ENCODE data around the gene RABGAP1L. TPM values are rescaled to one million over a fixed set of nuclear protein-coding genes. Genes with fewer than 3 reads are reported as not detected.

The RABGAP1L gene
- total RNA-seq, 4 donors from 2014 or later = 48.2 to 102 (median 59.1) TPM

GRCh38 chr1:174913225-174913903 is 754.0 kb downstream of the RABGAP1L start:
- no peak overlapping the region for H3K27ac ChIP-seq
- H3K4me1 ChIP-seq = no peaks in the 10 kb centered on the region
- TF ChIP-seq EP300 (IDR thresholded peaks at IDR 0.05) (no peak), POLR2A (IDR thresholded peaks at IDR 0.05) (no peak), CTCF (IDR thresholded peaks at IDR 0.05) (no peak), POLR2AphosphoS5 (IDR thresholded peaks at IDR 0.05) (no peak)
- 67% methylated on average over 5 of the region's 5 CpGs for WGBS
- DNase-seq (ENCODE audit: low spot score in 2 of 2) = no peak
- no peaks in the 10 kb centered on the region for H3K36me3 ChIP-seq
- H3K4me3 ChIP-seq = no peak overlapping the region
- no peaks in the 10 kb centered on the region for H3K27me3 ChIP-seq
- H3K9me3 ChIP-seq = no peaks in the 10 kb centered on the region

GRCh38 chr1:174914991-174915390 is 755.7 kb downstream of the RABGAP1L start:
- H3K27ac ChIP-seq = no peak overlapping the region
- no peak overlapping the region for H3K4me3 ChIP-seq
- no peaks in the 10 kb centered on the region for H3K9me3 ChIP-seq
- no peaks in the 10 kb centered on the region for H3K4me1 ChIP-seq
- no peak for DNase-seq (ENCODE audit: low spot score in 2 of 2)
- TF ChIP-seq CTCF (IDR thresholded peaks at IDR 0.05) (no peak), EP300 (IDR thresholded peaks at IDR 0.05) (no peak), POLR2A (IDR thresholded peaks at IDR 0.05) (no peak), POLR2AphosphoS5 (IDR thresholded peaks at IDR 0.05) (no peak)
- no peaks in the 10 kb centered on the region for H3K27me3 ChIP-seq
- H3K36me3 ChIP-seq = no peaks in the 10 kb centered on the region
- 60% methylated on average over 1 of the region's 1 CpG for WGBS

- no peak overlapping the region for H3K4me3 ChIP-seq
- no peaks in the 10 kb centered on the region for H3K36me3 ChIP-seq
- TF ChIP-seq POLR2A (IDR thresholded peaks at IDR 0.05) (no peak), EP300 (IDR thresholded peaks at IDR 0.05) (no peak), CTCF (IDR thresholded peaks at IDR 0.05) (no peak), POLR2AphosphoS5 (IDR thresholded peaks at IDR 0.05) (no peak)
- no peak for DNase-seq (ENCODE audit: low spot score in 2 of 2)
- H3K27ac ChIP-seq = no peak overlapping the region
- WGBS = 86% methylated on average over 3 of the region's 3 CpGs
- H3K27me3 ChIP-seq = no peaks in the 10 kb centered on the region
- no peaks in the 10 kb centered on the region for H3K9me3 ChIP-seq
- no peaks in the 10 kb centered on the region for H3K4me1 ChIP-seq
Measured at GRCh38 chr1:174916846-174917245, 757.5 kb downstream of the RABGAP1L start.

GRCh38 chr1:174920093-174920492 is 760.8 kb downstream of the RABGAP1L start:
- H3K9me3 ChIP-seq = no peaks in the 10 kb centered on the region
- no peak for TF ChIP-seq POLR2A (IDR thresholded peaks at IDR 0.05)
- TF ChIP-seq EP300 (IDR thresholded peaks at IDR 0.05) = no peak
- no peak for TF ChIP-seq POLR2AphosphoS5 (IDR thresholded peaks at IDR 0.05)
- no peaks in the 10 kb centered on the region for H3K27me3 ChIP-seq
- WGBS = 89% methylated on average over 1 of the region's 1 CpG
- no peak overlapping the region for H3K4me3 ChIP-seq
- H3K4me1 ChIP-seq = no peaks in the 10 kb centered on the region
- H3K36me3 ChIP-seq = no peaks in the 10 kb centered on the region
- DNase-seq (ENCODE audit: low spot score in 2 of 2) = no peak
- H3K27ac ChIP-seq = no peak overlapping the region

GRCh38 chr1:174922121-174922520 is 762.8 kb downstream of the RABGAP1L start:
- no peak overlapping the region for H3K27ac ChIP-seq
- no peaks in the 10 kb centered on the region for H3K36me3 ChIP-seq
- 91% methylated on average over 5 of the region's 5 CpGs for WGBS
- no peaks in the 10 kb centered on the region for H3K4me1 ChIP-seq
- no peaks in the 10 kb centered on the region for H3K27me3 ChIP-seq
- no peak for TF ChIP-seq POLR2A (IDR thresholded peaks at IDR 0.05)
- TF ChIP-seq EP300 (IDR thresholded peaks at IDR 0.05) = no peak
- no peak for TF ChIP-seq POLR2AphosphoS5 (IDR thresholded peaks at IDR 0.05)
- no peak for TF ChIP-seq CTCF (IDR thresholded peaks at IDR 0.05)
- H3K9me3 ChIP-seq = no peaks in the 10 kb centered on the region
- H3K4me3 ChIP-seq = no peak overlapping the region
- no peak for DNase-seq (ENCODE audit: low spot score in 2 of 2)
